ENCODE data around the gene MEIKIN. TPM values are rescaled to one million over a fixed set of nuclear protein-coding genes. Genes with fewer than 3 reads are reported as not detected.

MEIKIN gene
- total RNA-seq, 1 donor from 2014 or later: not detected

- peaks cover 11% of the 10 kb centered on the region for H3K27me3 Mint-ChIP-seq (ENCODE audit: unreplicated experiment)
- H3K27ac Mint-ChIP-seq (ENCODE audit: unreplicated experiment): no peak overlapping the region
- no peaks in the 10 kb centered on the region for H3K9me3 Mint-ChIP-seq (ENCODE audit: unreplicated experiment)
Observed at GRCh38 chr5:131987251-131987650, 41.8 kb upstream of the MEIKIN start.

GRCh38 chr5:131986161-131986912 lies 40.9 kb upstream of the MEIKIN start:
- H3K9me3 Mint-ChIP-seq (ENCODE audit: unreplicated experiment): no peaks in the 10 kb centered on the region
- no peak overlapping the region for H3K27ac Mint-ChIP-seq (ENCODE audit: unreplicated experiment)
- peaks cover 11% of the 10 kb centered on the region for H3K27me3 Mint-ChIP-seq (ENCODE audit: unreplicated experiment)
- no peaks in the 10 kb centered on the region for H3K36me3 Mint-ChIP-seq (ENCODE audit: low read depth, unreplicated experiment)
- no peaks in the 10 kb centered on the region for H3K4me1 Mint-ChIP-seq (ENCODE audit: unreplicated experiment)
- H3K4me3 Mint-ChIP-seq (ENCODE audit: unreplicated experiment): no peak overlapping the region
- TF ChIP-seq, protein P1, sequence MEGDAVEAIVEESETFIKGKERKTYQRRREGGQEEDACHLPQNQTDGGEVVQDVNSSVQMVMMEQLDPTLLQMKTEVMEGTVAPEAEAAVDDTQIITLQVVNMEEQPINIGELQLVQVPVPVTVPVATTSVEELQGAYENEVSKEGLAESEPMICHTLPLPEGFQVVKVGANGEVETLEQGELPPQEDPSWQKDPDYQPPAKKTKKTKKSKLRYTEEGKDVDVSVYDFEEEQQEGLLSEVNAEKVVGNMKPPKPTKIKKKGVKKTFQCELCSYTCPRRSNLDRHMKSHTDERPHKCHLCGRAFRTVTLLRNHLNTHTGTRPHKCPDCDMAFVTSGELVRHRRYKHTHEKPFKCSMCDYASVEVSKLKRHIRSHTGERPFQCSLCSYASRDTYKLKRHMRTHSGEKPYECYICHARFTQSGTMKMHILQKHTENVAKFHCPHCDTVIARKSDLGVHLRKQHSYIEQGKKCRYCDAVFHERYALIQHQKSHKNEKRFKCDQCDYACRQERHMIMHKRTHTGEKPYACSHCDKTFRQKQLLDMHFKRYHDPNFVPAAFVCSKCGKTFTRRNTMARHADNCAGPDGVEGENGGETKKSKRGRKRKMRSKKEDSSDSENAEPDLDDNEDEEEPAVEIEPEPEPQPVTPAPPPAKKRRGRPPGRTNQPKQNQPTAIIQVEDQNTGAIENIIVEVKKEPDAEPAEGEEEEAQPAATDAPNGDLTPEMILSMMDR (IDR thresholded peaks at IDR 0.05; ENCODE audit: unreplicated experiment): no peak
- DNase-seq (ENCODE audit: low spot score): no peak

More at GRCh38 chr5:131987251-131987650, 41.8 kb upstream of the MEIKIN start:
- TF ChIP-seq, protein P1 (IDR thresholded peaks at IDR 0.05; ENCODE audit: unreplicated experiment): no peak
- H3K4me1 Mint-ChIP-seq (ENCODE audit: unreplicated experiment): peaks cover 3% of the 10 kb centered on the region
- no peak overlapping the region for H3K4me3 Mint-ChIP-seq (ENCODE audit: unreplicated experiment)
- no peaks in the 10 kb centered on the region for H3K36me3 Mint-ChIP-seq (ENCODE audit: low read depth, unreplicated experiment)
- no peak for DNase-seq (ENCODE audit: low spot score)

DNA sequence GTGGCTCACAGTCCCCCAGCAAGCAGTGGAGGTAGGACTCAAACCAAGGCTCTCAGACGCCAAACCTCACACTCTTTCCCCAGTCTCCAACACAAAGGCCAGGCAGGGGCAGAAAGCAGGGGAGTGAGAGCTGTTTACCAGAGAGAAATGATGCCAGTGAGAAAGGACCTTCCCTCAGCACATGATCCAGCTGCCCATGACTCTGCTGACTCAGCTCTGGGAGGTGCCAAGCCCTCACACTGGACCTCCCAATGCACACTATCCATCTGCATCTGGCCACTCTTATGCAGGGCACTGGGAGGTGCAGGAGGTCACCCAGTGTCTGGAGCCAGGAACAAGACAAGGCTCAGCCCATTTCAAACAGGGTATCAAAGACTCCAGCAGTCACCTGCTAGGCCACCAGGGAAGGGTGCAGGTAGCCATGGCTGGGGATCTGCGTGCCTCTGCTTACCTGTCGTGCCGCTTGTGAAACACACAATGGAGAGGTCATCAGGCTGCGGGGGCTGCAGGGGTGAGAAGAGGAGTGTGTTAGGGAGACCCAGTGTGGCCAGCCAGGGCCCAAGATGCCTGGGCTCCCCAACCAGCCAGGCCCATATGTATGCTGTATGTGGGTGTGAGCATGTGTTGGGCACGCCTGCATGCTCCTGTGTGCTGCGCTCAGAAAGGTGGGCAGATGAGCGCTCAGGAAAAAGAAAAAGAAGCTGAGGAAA lies 39.6 kb upstream of the MEIKIN start:
- no peak for DNase-seq (ENCODE audit: low spot score)
- H3K4me1 Mint-ChIP-seq (ENCODE audit: unreplicated experiment): no peaks in the 10 kb centered on the region
- no peaks in the 10 kb centered on the region for H3K9me3 Mint-ChIP-seq (ENCODE audit: unreplicated experiment)
- no peak overlapping the region for H3K27ac Mint-ChIP-seq (ENCODE audit: unreplicated experiment)
- H3K4me3 Mint-ChIP-seq (ENCODE audit: unreplicated experiment): no peak overlapping the region
- TF ChIP-seq, protein P1 (IDR thresholded peaks at IDR 0.05; ENCODE audit: unreplicated experiment): no peak
- peaks cover 11% of the 10 kb centered on the region for H3K27me3 Mint-ChIP-seq (ENCODE audit: unreplicated experiment)
- H3K36me3 Mint-ChIP-seq (ENCODE audit: low read depth, unreplicated experiment): no peaks in the 10 kb centered on the region

DNA sequence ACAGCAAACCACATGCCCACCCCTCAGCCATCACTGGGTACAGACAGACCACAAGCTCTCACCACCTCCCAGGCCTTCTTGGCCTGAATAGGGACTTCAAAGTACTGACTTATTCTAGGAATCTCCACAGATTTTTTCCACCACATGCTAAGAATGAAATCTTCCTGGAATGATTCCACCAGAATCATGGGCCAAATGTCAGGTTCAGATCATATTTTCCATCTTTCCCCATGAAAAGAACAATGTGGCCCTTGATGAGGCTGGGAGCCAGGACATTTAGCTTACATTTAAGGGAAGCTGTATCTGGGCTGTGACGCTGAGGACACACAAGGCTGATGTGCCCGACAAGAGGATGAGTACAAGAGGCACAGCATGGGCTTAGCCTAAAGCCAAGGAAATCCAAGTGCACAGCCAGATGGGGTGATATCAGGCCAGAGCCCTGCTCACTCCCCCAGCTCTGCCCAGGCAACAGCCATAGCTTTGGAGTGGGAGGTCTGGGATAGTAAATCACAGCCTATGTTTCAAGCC lies 37.8 kb upstream of the MEIKIN start:
- H3K4me1 Mint-ChIP-seq (ENCODE audit: unreplicated experiment): no peaks in the 10 kb centered on the region
- H3K27me3 Mint-ChIP-seq (ENCODE audit: unreplicated experiment): peaks cover 9% of the 10 kb centered on the region
- H3K4me3 Mint-ChIP-seq (ENCODE audit: unreplicated experiment): no peak overlapping the region

More for the DNA sequence above, 37.8 kb upstream of the MEIKIN start:
- Mint-ChIP-seq H3K9me3 (ENCODE audit: unreplicated experiment) (no peaks in the 10 kb centered on the region), H3K36me3 (ENCODE audit: low read depth, unreplicated experiment) (no peaks in the 10 kb centered on the region), H3K27ac (ENCODE audit: unreplicated experiment) (no peak overlapping the region)
- DNase-seq (ENCODE audit: low spot score): no peak
- TF ChIP-seq, protein P1 (IDR thresholded peaks at IDR 0.05; ENCODE audit: unreplicated experiment): no peak
